ENCODE data around the gene CHST8. TPM values are rescaled to one million over a fixed set of nuclear protein-coding genes. Genes with fewer than 3 reads are reported as not detected.

CHST8 gene
- total RNA-seq, 1 donor from 2014 or later: 0.35 TPM

- no peak overlapping the region for H3K27ac Mint-ChIP-seq (ENCODE audit: unreplicated experiment)
- H3K9me3 Mint-ChIP-seq (ENCODE audit: low read depth): no peaks in the 10 kb centered on the region
- peaks cover 16% of the 10 kb centered on the region for H3K27me3 Mint-ChIP-seq (ENCODE audit: low read depth)
- no peak overlapping the region for H3K4me3 Mint-ChIP-seq (ENCODE audit: unreplicated experiment)
- DNase-seq (ENCODE audit: low spot score): no peak
- peaks cover 1% of the 10 kb centered on the region for H3K36me3 Mint-ChIP-seq (ENCODE audit: low read depth)
- no peak for TF ChIP-seq CTCF (IDR thresholded peaks at IDR 0.05)
- no peaks in the 10 kb centered on the region for H3K4me1 Mint-ChIP-seq (ENCODE audit: low read depth)
Measured at GRCh38 chr19:33749016-33749415, 127.3 kb downstream of the CHST8 start.

- Mint-ChIP-seq H3K9me3 (ENCODE audit: low read depth) (no peaks in the 10 kb centered on the region), H3K27ac (ENCODE audit: unreplicated experiment) (no peak overlapping the region), H3K27me3 (ENCODE audit: low read depth) (peaks cover 16% of the 10 kb centered on the region), H3K36me3 (ENCODE audit: low read depth) (peaks cover 1% of the 10 kb centered on the region), H3K4me1 (ENCODE audit: low read depth) (no peaks in the 10 kb centered on the region), H3K4me3 (ENCODE audit: unreplicated experiment) (no peak overlapping the region)
- DNase-seq (ENCODE audit: low spot score): no peak
- no peak for TF ChIP-seq CTCF (IDR thresholded peaks at IDR 0.05)
Measured at GRCh38 chr19:33749619-33750175, 127.9 kb downstream of the CHST8 start.

GRCh38 chr19:33750587-33751435, 129.1 kb downstream of the CHST8 start:
- Mint-ChIP-seq H3K4me3 (ENCODE audit: unreplicated experiment) (no peak overlapping the region), H3K27ac (ENCODE audit: unreplicated experiment) (no peak overlapping the region), H3K4me1 (ENCODE audit: low read depth) (no peaks in the 10 kb centered on the region)

GRCh38 chr19:33751436-33751770, 129.7 kb downstream of the CHST8 start:
- no peaks in the 10 kb centered on the region for H3K9me3 Mint-ChIP-seq (ENCODE audit: low read depth)
- DNase-seq (ENCODE audit: low spot score): no peak
- H3K4me3 Mint-ChIP-seq (ENCODE audit: unreplicated experiment): no peak overlapping the region
- no peak for TF ChIP-seq CTCF (IDR thresholded peaks at IDR 0.05)
- H3K27ac Mint-ChIP-seq (ENCODE audit: unreplicated experiment): no peak overlapping the region
- H3K4me1 Mint-ChIP-seq (ENCODE audit: low read depth): no peaks in the 10 kb centered on the region
- H3K36me3 Mint-ChIP-seq (ENCODE audit: low read depth): peaks cover 1% of the 10 kb centered on the region
- H3K27me3 Mint-ChIP-seq (ENCODE audit: low read depth): peaks cover 29% of the 10 kb centered on the region

More at GRCh38 chr19:33750587-33751435, 129.1 kb downstream of the CHST8 start:
- DNase-seq (ENCODE audit: low spot score): no peak
- TF ChIP-seq CTCF (IDR thresholded peaks at IDR 0.05): no peak
- Mint-ChIP-seq H3K36me3 (ENCODE audit: low read depth) (peaks cover 1% of the 10 kb centered on the region), H3K9me3 (ENCODE audit: low read depth) (no peaks in the 10 kb centered on the region), H3K27me3 (ENCODE audit: low read depth) (peaks cover 27% of the 10 kb centered on the region)

- Mint-ChIP-seq H3K4me3 (ENCODE audit: unreplicated experiment) (no peak overlapping the region), H3K36me3 (ENCODE audit: low read depth) (peaks cover 1% of the 10 kb centered on the region), H3K9me3 (ENCODE audit: low read depth) (no peaks in the 10 kb centered on the region), H3K27ac (ENCODE audit: unreplicated experiment) (no peak overlapping the region), H3K4me1 (ENCODE audit: low read depth) (no peaks in the 10 kb centered on the region), H3K27me3 (ENCODE audit: low read depth) (peaks cover 29% of the 10 kb centered on the region)
- no peak for TF ChIP-seq CTCF (IDR thresholded peaks at IDR 0.05)
- no peak for DNase-seq (ENCODE audit: low spot score)
Measured at GRCh38 chr19:33752018-33752800, 130.5 kb downstream of the CHST8 start.
